Neural cell (in vitro differentiated cells): ENCODE results near the gene LUC7L2. TPM values are rescaled to one million over a fixed set of nuclear protein-coding genes. Genes with fewer than 3 reads are reported as not detected.
A peak's percentile ranks its signal among the peaks of the same experiment; 100 is the strongest.

Experiments used
- H2AFZ ChIP-seq: fragments of 200-600, 300-800 bp; sonication (generic), shearing (Covaris generic); 2 replicates; pipeline ENCODE4 v1.6.0; 2014; ENCODE audit warnings: low read depth, mild to moderate bottlenecking, antibody characterized with exemption, low read length, moderate library complexity
- H3F3A ChIP-seq: fragments of 200-600 bp; shearing (Covaris generic); 2 replicates; pipeline ENCODE4 v1.6.1; 2016; ENCODE audit warnings: mild to moderate bottlenecking, moderate library complexity, mixed read lengths, antibody characterized with exemption, low read length; ENCODE audit not compliant: insufficient read depth, poor library complexity, severe bottlenecking
- H3K27ac ChIP-seq: fragments of 200-600, 300-800 bp; sonication (generic), shearing (Covaris generic); 2 replicates; pipeline ENCODE4 v1.5.1; 2014; ENCODE audit warnings: mild to moderate bottlenecking, low read length, moderate library complexity
- H3K27me3 ChIP-seq: fragments of 300-800, 200-600 bp; sonication (generic), shearing (Covaris generic); 2 replicates; pipeline ENCODE4 v1.6.0; 2014; ENCODE audit warnings: mild to moderate bottlenecking, low read depth, low read length, moderate library complexity; ENCODE audit not compliant: insufficient read depth
- H3K36me3 ChIP-seq: fragments of 300-800, 200-600 bp; sonication (generic), shearing (Covaris generic); 2 replicates; pipeline ENCODE4 v1.5.1; 2014; ENCODE audit warnings: mild to moderate bottlenecking, antibody characterized with exemption, low read length, moderate library complexity; ENCODE audit not compliant: insufficient read depth
- H3K4me2 ChIP-seq: fragments of 300-800, 200-600 bp; sonication (generic), shearing (Covaris generic); 2 replicates; pipeline ENCODE4 v1.6.0; 2014; ENCODE audit warnings: mild to moderate bottlenecking, low read length
- H3K4me3 ChIP-seq: fragments of 300-800, 200-600 bp; sonication (generic), shearing (Covaris generic); 2 replicates; pipeline ENCODE4 v1.5.1; 2014; ENCODE audit warnings: mild to moderate bottlenecking, low read length, moderate library complexity
- H3K79me2 ChIP-seq: fragments of 200-600 bp; shearing (Covaris generic); replicated peaks from 2 replicates; pipeline ENCODE4 v1.6.0; 2014; ENCODE audit warnings: mild to moderate bottlenecking, low read length, moderate library complexity; ENCODE audit not compliant: insufficient read depth
- H3K9ac ChIP-seq: fragments of 300-800, 200-600 bp; sonication (generic), shearing (Covaris generic); 2 replicates; pipeline ENCODE4 v1.6.1; 2016; ENCODE audit warnings: mild to moderate bottlenecking, low read length, mixed read lengths
- H3K9me2 ChIP-seq: fragments of 200-600 bp; shearing (Covaris generic); 2 replicates; pipeline ENCODE4 v1.6.1; 2016; ENCODE audit warnings: mild to moderate bottlenecking, low read length, mixed read lengths; ENCODE audit not compliant: insufficient read depth
- H3K9me3 ChIP-seq: fragments of 200-600, 300-800 bp; sonication (generic), shearing (Covaris generic); 2 replicates; pipeline ENCODE4 v1.6.1; 2016; ENCODE audit warnings: mild to moderate bottlenecking, mixed run types, low read length, moderate library complexity, mixed read lengths
- H4K20me1 ChIP-seq: fragments of 200-600 bp; shearing (Covaris generic); 2 replicates; pipeline ENCODE4 v1.6.1; 2016; ENCODE audit warnings: mild to moderate bottlenecking, mixed run types; ENCODE audit not compliant: insufficient read depth
- CTCF ChIP-seq: fragments of 450-650 bp; IDR thresholded peaks from 2 replicates; pipeline ENCODE4 v1.5.1; 2014; ENCODE audit warnings: antibody characterized with exemption, mild to moderate bottlenecking, moderate library complexity; ENCODE audit not compliant: poor library complexity, severe bottlenecking
- EP300 ChIP-seq: fragments of 450-650 bp; conservative IDR thresholded peaks from 2 replicates; pipeline ENCODE4 v1.6.1; 2014; ENCODE audit warnings: antibody characterized with exemption, mild to moderate bottlenecking, moderate library complexity; ENCODE audit not compliant: poor library complexity, severe bottlenecking
- EZH2 ChIP-seq: fragments of 200-600, 300-800 bp; shearing (Covaris generic), sonication (generic); IDR thresholded peaks from 2 replicates; pipeline ENCODE4 v1.6.1; 2014; ENCODE audit warnings: antibody characterized with exemption, low read length, borderline replicate concordance, mild to moderate bottlenecking; ENCODE audit not compliant: insufficient read depth, poor library complexity, severe bottlenecking
- MXI1 ChIP-seq: fragments of 450-650 bp; conservative IDR thresholded peaks from 2 replicates; pipeline ENCODE4 v1.6.1; 2014; ENCODE audit warnings: antibody characterized with exemption, mild to moderate bottlenecking; ENCODE audit not compliant: poor library complexity, severe bottlenecking
- POLR2AphosphoS5 ChIP-seq: IDR thresholded peaks from 2 replicates; pipeline ENCODE4 v1.6.1; 2012
- RAD21 ChIP-seq: fragments of 450-650 bp; conservative IDR thresholded peaks from 2 replicates; pipeline ENCODE4 v1.6.1; 2014; ENCODE audit warnings: antibody characterized with exemption, mild to moderate bottlenecking, moderate library complexity
- REST ChIP-seq: IDR thresholded peaks from 2 replicates; pipeline ENCODE4 v1.6.1; 2012; ENCODE audit warnings: borderline replicate concordance
- SMC3 ChIP-seq: fragments of 450-650 bp; conservative IDR thresholded peaks from 2 replicates; pipeline ENCODE4 v1.6.1; 2014; ENCODE audit warnings: antibody characterized with exemption, mild to moderate bottlenecking, moderate library complexity; ENCODE audit not compliant: poor library complexity
- TAF1 ChIP-seq: IDR thresholded peaks from 2 replicates; pipeline ENCODE4 v1.6.1; 2012; ENCODE audit warnings: low read depth
- polyA plus RNA-seq: library from polyadenylated mRNA; depleted of rRNA; stranded (reverse); fragments of >200 nt; gene quantifications from 2 replicates; pipeline ENCODE4 v1.2.3, GENCODE V29; 2014

LUC7L2 gene
- polyA plus RNA-seq, 1 donor from 2014 or later, result 153 TPM

GRCh38 chr7:139341776-139342226 lies 17.9 kb upstream of the LUC7L2 start:
- no peaks in the 10 kb centered on the region for H3K36me3 ChIP-seq
- peak overlapping the region; percentile 95 for H2AFZ ChIP-seq
- H3K4me2 ChIP-seq, result peak overlapping the region; percentile 93
- no peaks in the 10 kb centered on the region for H4K20me1 ChIP-seq
- TF ChIP-seq REST (peak; percentile 1), RAD21 (no peak)
- H3K9me2 ChIP-seq, result no peaks in the 10 kb centered on the region
- H3K9me3 ChIP-seq, result no peaks in the 10 kb centered on the region
- peak overlapping the region; percentile 99 for H3K27ac ChIP-seq
- peaks cover 9% of the 10 kb centered on the region for H3F3A ChIP-seq
- H3K4me3 ChIP-seq, result peak overlapping the region; percentile 93
- no peaks in the 10 kb centered on the region for H3K27me3 ChIP-seq
- H3K9ac ChIP-seq, result peak overlapping the region; percentile 100
- peaks cover 21% of the 10 kb centered on the region for H3K79me2 ChIP-seq

GRCh38 chr7:139345042-139345441 lies 14.7 kb upstream of the LUC7L2 start:
- H3K36me3 ChIP-seq, result no peaks in the 10 kb centered on the region
- H3K27ac ChIP-seq, result no peak overlapping the region

More at GRCh38 chr7:139345042-139345441, 14.7 kb upstream of the LUC7L2 start:
- H2AFZ ChIP-seq, result no peak overlapping the region
- TF ChIP-seq POLR2AphosphoS5 (no peak), EP300 (no peak), REST (no peak), RAD21 (no peak), MXI1 (no peak), EZH2 (no peak), TAF1 (no peak), SMC3 (no peak), CTCF (no peak)
- H3K79me2 ChIP-seq, result peaks cover 21% of the 10 kb centered on the region
- H3K9me2 ChIP-seq, result no peaks in the 10 kb centered on the region
- H3K9ac ChIP-seq, result no peak overlapping the region
- no peak overlapping the region for H3K4me3 ChIP-seq
- H3K4me2 ChIP-seq, result no peak overlapping the region
- no peaks in the 10 kb centered on the region for H3K9me3 ChIP-seq
- no peaks in the 10 kb centered on the region for H3K27me3 ChIP-seq
- H4K20me1 ChIP-seq, result no peaks in the 10 kb centered on the region
- peaks cover 3% of the 10 kb centered on the region for H3F3A ChIP-seq
